H1 (cell line): Measurements from ENCODE around the gene STK11. TPM values are rescaled to one million over a fixed set of nuclear protein-coding genes. Genes with fewer than 3 reads are reported as not detected.

Source experiments
- CTCF ChIA-PET: fragments of 300-600 bp; sonication (Branson Sonifier 250); formaldehyde crosslinking; loops from one replicate; lab custom pipeline; 2021; ENCODE audit not compliant: partially characterized antibody; lab: Charles Lee
- POLR2A ChIA-PET: fragments of 300-600 bp; sonication (Branson Sonifier 250); formaldehyde crosslinking; loops from one replicate; lab custom pipeline; 2021; ENCODE audit warnings: inconsistent platforms; ENCODE audit not compliant: partially characterized antibody; lab: Charles Lee
- DNase-seq, 2 experiments: peaks; one replicate each; pipeline versions ENCODE4 v3.0.0 to v3.0.0-alpha.2; 2010 to 2022; ENCODE audit warnings: low spot score in 2 of 2, low read depth in 1 of 2, mixed read lengths in 1 of 2
- FAIRE-seq: peaks from 2 replicates; lab custom pipeline; 2011; peaks lifted over from hg19 to GRCh38; lab: Jason Lieb, UNC
- H2AFZ ChIP-seq: 2 replicates; pipeline ENCODE4 v1.8.1; 2012; ENCODE audit warnings: low read length, inconsistent platforms
- H2AK5ac ChIP-seq: 2 replicates; pipeline ENCODE4 v1.6.1; 2013; ENCODE audit warnings: low read depth, low read length
- H2BK120ac ChIP-seq: replicated peaks from 2 replicates; pipeline ENCODE3; 2013; ENCODE audit warnings: low read depth, low read length, inconsistent platforms
- H2BK12ac ChIP-seq: 2 replicates; pipeline ENCODE4 v1.6.1; 2013; ENCODE audit warnings: low read depth, low read length
- H2BK15ac ChIP-seq: 2 replicates; pipeline ENCODE4 v1.6.1; 2013; ENCODE audit warnings: low read length
- H2BK20ac ChIP-seq: 2 replicates; pipeline ENCODE4 v1.6.1; 2013; ENCODE audit warnings: low read length
- H2BK5ac ChIP-seq: 2 replicates; pipeline ENCODE4 v1.6.1; 2013; ENCODE audit warnings: low read depth, low read length
- H3K14ac ChIP-seq: 2 replicates; pipeline ENCODE4 v1.6.1; 2013; ENCODE audit warnings: inconsistent platforms; ENCODE audit not compliant: insufficient read length
- H3K18ac ChIP-seq: 2 replicates; pipeline ENCODE4 v1.6.1; 2013; ENCODE audit warnings: low read length; ENCODE audit errors: extremely low read depth
- H3K23ac ChIP-seq: 2 replicates; pipeline ENCODE4 v1.6.1; 2013; ENCODE audit warnings: inconsistent platforms; ENCODE audit not compliant: insufficient read length
- H3K23me2 ChIP-seq: 2 replicates; pipeline ENCODE4 v1.6.1; 2013; ENCODE audit warnings: low read depth, low read length
- H3K27ac ChIP-seq: 2 replicates; pipeline ENCODE4 v1.6.1; 2011; ENCODE audit warnings: low read depth, low read length, inconsistent platforms
- H3K27me3 ChIP-seq, 4 experiments: replicated peaks in 1 of 4; 1 replicate in 1 of 4; 2 replicates in 3 of 4; pipeline versions ENCODE4 v1.6.1 to v1.8.1; 2011 to 2013; ENCODE audit warnings: low read length in 3 of 4, mild to moderate bottlenecking in 3 of 4, inconsistent platforms in 2 of 4, mixed read lengths in 2 of 4, moderate library complexity in 1 of 4; ENCODE audit not compliant: control insufficient read depth in 3 of 4, insufficient read depth in 3 of 4; ENCODE audit errors: extremely low read depth in 1 of 4
- H3K36me3 ChIP-seq, 4 experiments: 2 replicates each; pipeline versions ENCODE4 v1.6.1 to v1.8.1; 2011 to 2013; ENCODE audit warnings: mild to moderate bottlenecking in 4 of 4, low read length in 3 of 4, moderate library complexity in 2 of 4, control low read depth in 1 of 4, inconsistent platforms in 1 of 4; ENCODE audit not compliant: insufficient read depth in 4 of 4, control insufficient read depth in 2 of 4
- H3K4ac ChIP-seq: replicated peaks from 2 replicates; pipeline ENCODE3; 2013; ENCODE audit warnings: low read length, low read depth, mixed read lengths, inconsistent platforms; ENCODE audit not compliant: insufficient read length
- H3K4me1 ChIP-seq, 4 experiments: replicated peaks in 1 of 4; 1 replicate in 1 of 4; 2 replicates in 3 of 4; pipeline versions ENCODE4 v1.6.1 to v1.8.1; 2011 to 2013; ENCODE audit warnings: low read length in 3 of 4, inconsistent platforms in 2 of 4, mixed read lengths in 1 of 4; ENCODE audit not compliant: insufficient read depth in 4 of 4, control insufficient read depth in 3 of 4
- H3K4me2 ChIP-seq, 2 experiments: 2 replicates each; pipeline versions ENCODE4 v1.6.1 to v1.8.1; 2011 to 2013; ENCODE audit warnings: low read depth in 2 of 2, low read length in 2 of 2, control low read depth in 1 of 2, inconsistent platforms in 1 of 2, mild to moderate bottlenecking in 1 of 2; ENCODE audit not compliant: insufficient read depth in 1 of 2
- H3K4me3 ChIP-seq, 4 experiments: fragments of 200-600, 300-600 bp in 1 of 4; sonication (generic), shearing (Covaris generic), sonication (Bioruptor Twin) in 1 of 4; 2 replicates each; pipeline versions ENCODE4 v1.5.1 to v1.8.1; 2011 to 2016; ENCODE audit warnings: low read length in 4 of 4, low read depth in 3 of 4, control low read depth in 2 of 4, inconsistent platforms in 2 of 4, mild to moderate bottlenecking in 2 of 4, mixed read lengths in 1 of 4, moderate library complexity in 1 of 4; ENCODE audit not compliant: insufficient read depth in 2 of 4; ENCODE audit errors: extremely low read depth in 1 of 4
- H3K56ac ChIP-seq: replicated peaks from 2 replicates; pipeline ENCODE3; 2013; ENCODE audit warnings: low read depth, mild to moderate bottlenecking, mixed read lengths, low read length, inconsistent platforms; ENCODE audit not compliant: insufficient read length
- H3K79me1 ChIP-seq: 2 replicates; pipeline ENCODE4 v1.6.1; 2013; ENCODE audit warnings: low read depth, low read length, control low read depth
- H3K79me2 ChIP-seq, 2 experiments: 2 replicates each; pipeline versions ENCODE4 v1.6.1 to v1.8.1; 2012 to 2013; ENCODE audit warnings: low read length in 2 of 2, mild to moderate bottlenecking in 2 of 2, inconsistent platforms in 1 of 2; ENCODE audit not compliant: insufficient read depth in 2 of 2, control insufficient read depth in 1 of 2
- H3K9ac ChIP-seq, 4 experiments: replicated peaks in 1 of 4; 1 replicate in 1 of 4; 2 replicates in 3 of 4; pipeline versions ENCODE4 v1.6.1 to v1.8.1; 2011 to 2013; ENCODE audit warnings: low read depth in 3 of 4, low read length in 3 of 4, control low read depth in 2 of 4, mild to moderate bottlenecking in 2 of 4, moderate library complexity in 2 of 4, inconsistent platforms in 1 of 4; ENCODE audit errors: extremely low read depth in 1 of 4
- H3K9me3 ChIP-seq, 2 experiments: 2 replicates each; pipeline versions ENCODE4 v1.6.1 to v1.8.1; 2012 to 2013; ENCODE audit warnings: mild to moderate bottlenecking in 2 of 2, moderate library complexity in 2 of 2, control low read depth in 1 of 2, inconsistent platforms in 1 of 2, low read depth in 1 of 2, low read length in 1 of 2, mixed read lengths in 1 of 2; ENCODE audit not compliant: insufficient read depth in 2 of 2
- H4K20me1 ChIP-seq, 2 experiments: replicated peaks in 1 of 2; 2 replicates each; pipeline versions ENCODE3 to v1.8.1; 2011 to 2013; ENCODE audit warnings: inconsistent platforms in 2 of 2, low read length in 2 of 2, mild to moderate bottlenecking in 1 of 2; ENCODE audit not compliant: insufficient read depth in 2 of 2, control insufficient read depth in 1 of 2
- H4K5ac ChIP-seq: 2 replicates; pipeline ENCODE4 v1.6.1; 2013; ENCODE audit warnings: low read length, low read depth, mixed read lengths, inconsistent platforms; ENCODE audit not compliant: insufficient read length
- H4K8ac ChIP-seq: 2 replicates; pipeline ENCODE4 v1.8.0; 2013; ENCODE audit warnings: mild to moderate bottlenecking, moderate library complexity, low read length, inconsistent platforms; ENCODE audit not compliant: insufficient read depth; ENCODE audit errors: extremely low read depth
- H4K91ac ChIP-seq: replicated peaks from 2 replicates; pipeline ENCODE3; 2013; ENCODE audit warnings: low read length, mixed read lengths, inconsistent platforms; ENCODE audit not compliant: insufficient read length
- MAFK ChIP-seq: IDR thresholded peaks from 2 replicates; pipeline ENCODE4 v1.6.1; 2012; ENCODE audit warnings: low read depth, mild to moderate bottlenecking, improper control_type of control experiment, low read length
- RFX5 ChIP-seq: IDR thresholded peaks from 2 replicates; pipeline ENCODE4 v1.6.1; 2011; ENCODE audit warnings: low read depth, low read length, improper control_type of control experiment, borderline replicate concordance
- WGBS, 2 experiments: shearing (Covaris generic) in 1 of 2; methylation state at CpG; one replicate each; pipeline versions ENCODE4 v1.1.6 to v1.1.7; 2013 to 2015; ENCODE audit warnings: low lambda C conversion rate in 2 of 2, mixed read lengths in 2 of 2, inconsistent platforms in 1 of 2, low coverage in 1 of 2, missing lambda C conversion rate in 1 of 2; ENCODE audit not compliant: insufficient replicate concordance in 2 of 2, insufficient coverage in 1 of 2, insufficient read length in 1 of 2; ENCODE audit errors: extremely low coverage in 1 of 2, missing lambda C conversion rate in 1 of 2; 5-methylcytosine and 5-hydroxymethylcytosine counted together
- polyA plus RNA-seq, 7 experiments: library from polyadenylated mRNA; depleted of rRNA in 3 of 7; stranded (reverse) in 5 of 7; unstranded in 2 of 7; fragments of >200 nt in 5 of 7; fragments of 200-250 nt in 2 of 7; gene quantifications; 1 replicate in 5 of 7; 2 replicates in 1 of 7; 4 replicates in 1 of 7; pipeline versions ENCODE4 v1.2.1 to v1.2.3, GENCODE V29; 2011 to 2013; ENCODE audit warnings: missing spikeins in 2 of 7, mixed read lengths in 2 of 7
- total RNA-seq: library from RNA; stranded (reverse); fragmentation: NEBNext Ultra II Directional; extraction: Animal tissue kit (Norgen Biotek cat#: 25700); gene quantifications from 2 replicates; pipeline ENCODE4 v1.2.1, GENCODE V29; 2021

The STK11 gene
- total and polyA plus RNA-seq, 2 of the 8 experiments (the other 6 are each of a cell fraction or from before 2014, with no cell fraction given): 45.3 to 70.7 TPM

- CTCF ChIA-PET: interaction anchor here (0.8 to 3.0 kb wide), 5 partner anchors 13 to 56 kb away, joined by 3 to 15 read pairs (median 4); no protein-coding TSS in a partner anchor
- no peak overlapping the region for H3K4me3 ChIP-seq
Observed at GRCh38 chr19:1168572-1169410, 36.8 kb upstream of the STK11 start.

More at GRCh38 chr19:1168572-1169410, 36.8 kb upstream of the STK11 start:
- no peak overlapping the region for H4K91ac ChIP-seq
- H3K4me1 ChIP-seq: peaks cover 0 to 29% (median 17%) of the 10 kb centered on the region in 4 experiments; a peak in 5 of 7 replicates
- H3K23me2 ChIP-seq: peaks cover 14% of the 10 kb centered on the region
- H4K20me1 ChIP-seq: peaks cover 0 to 38% of the 10 kb centered on the region in 2 experiments
- DNase-seq (no peak), FAIRE-seq (no peak)
- no peak overlapping the region for H3K9ac ChIP-seq
- no peak overlapping the region for H3K4ac ChIP-seq
- H3K14ac ChIP-seq: no peak overlapping the region
- peak overlapping the region; percentile 78 for H2BK5ac ChIP-seq
- H2AFZ ChIP-seq: no peak overlapping the region
- H3K56ac ChIP-seq: no peak overlapping the region
- H3K27me3 ChIP-seq: no peaks in the 10 kb centered on the region; a peak in 1 of 7 replicates
- 0 out of 2 replicates have a peak overlapping the region, but pooled peaks have one; percentile 16 for H3K18ac ChIP-seq
- no peak overlapping the region for H3K4me2 ChIP-seq
- H2BK20ac ChIP-seq: no peak overlapping the region
- peak overlapping the region; percentile 10; the same call in 1 of the 2 replicates for H3K27ac ChIP-seq
- H2BK15ac ChIP-seq: 0 out of 2 replicates have a peak overlapping the region, but pooled peaks have one; percentile 8
- peak overlapping the region; percentile 83 for H4K8ac ChIP-seq
- H2BK120ac ChIP-seq: no peak overlapping the region
- peak overlapping the region; percentile 60 for H4K5ac ChIP-seq
- POLR2A ChIA-PET: interaction anchor here (0.5 to 2.8 kb wide), 9 partner anchors 11 to 143 kb away, joined by 3 to 10 read pairs (median 4); partner anchors contain the start of gene CNN2
- H3K79me1 ChIP-seq: peaks cover 47% of the 10 kb centered on the region
- H3K79me2 ChIP-seq: peaks cover 10 to 71% of the 10 kb centered on the region in 2 experiments
- H3K36me3 ChIP-seq: peaks cover 0 to 2% (median 0%) of the 10 kb centered on the region in 4 experiments; a peak in 1 of 8 replicates
- H3K23ac ChIP-seq: no peak overlapping the region
- no peaks in the 10 kb centered on the region for H3K9me3 ChIP-seq
- TF ChIP-seq MAFK: peak; percentile 44; the same call in 1 of the 2 replicates
- TF ChIP-seq RFX5: no peak
- TF ChIP-seq, all 59 proteins: peak for 1
- no peak overlapping the region for H2BK12ac ChIP-seq
- H2AK5ac ChIP-seq: no peak overlapping the region
- whole genome bisulfite sequencing, 2 experiments: 95% methylated on average over 44 of the region's 50 CpGs; no CpG with 5 or more reads in 1 of the 2 experiments
